Fibroblast of peridontal ligament (primary cell): ENCODE data around the gene ARL14EPL.

Experiments
- DNase-seq: peaks from one replicate; pipeline ENCODE4 v3.0.0-alpha.2; 2010; ENCODE audit errors: extremely low read depth

ARL14EPL gene

GRCh38 chr5:116032094-116032517 lies at the start of gene ARL14EPL:
TSS of gene ARL14EPL (plus strand) at chr5:116032472. CDS start at chr5:116051466, 18,994 bp downstream.
- DNase-seq, result peak; percentile 83

DNA sequence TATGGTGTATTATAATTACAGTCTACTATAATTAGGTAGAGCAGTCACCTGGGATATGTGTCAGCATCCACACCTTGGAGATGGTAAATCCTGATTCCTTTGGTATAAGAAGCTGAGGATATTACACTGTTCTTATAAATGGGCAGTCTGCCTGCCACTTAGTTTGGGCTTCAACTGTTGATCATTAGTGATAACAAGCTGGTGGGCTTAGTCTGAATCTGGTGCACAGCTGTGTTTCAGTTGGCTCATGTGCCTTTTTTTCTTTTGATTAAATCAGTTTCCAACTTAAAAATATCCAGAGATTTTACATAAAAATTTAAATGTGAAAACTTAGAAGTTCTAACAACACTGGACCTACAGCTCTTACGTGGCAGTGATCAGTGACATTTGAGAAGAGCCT lies 48.8 kb upstream of the ARL14EPL start:
- DNase-seq, result no peak

DNA sequence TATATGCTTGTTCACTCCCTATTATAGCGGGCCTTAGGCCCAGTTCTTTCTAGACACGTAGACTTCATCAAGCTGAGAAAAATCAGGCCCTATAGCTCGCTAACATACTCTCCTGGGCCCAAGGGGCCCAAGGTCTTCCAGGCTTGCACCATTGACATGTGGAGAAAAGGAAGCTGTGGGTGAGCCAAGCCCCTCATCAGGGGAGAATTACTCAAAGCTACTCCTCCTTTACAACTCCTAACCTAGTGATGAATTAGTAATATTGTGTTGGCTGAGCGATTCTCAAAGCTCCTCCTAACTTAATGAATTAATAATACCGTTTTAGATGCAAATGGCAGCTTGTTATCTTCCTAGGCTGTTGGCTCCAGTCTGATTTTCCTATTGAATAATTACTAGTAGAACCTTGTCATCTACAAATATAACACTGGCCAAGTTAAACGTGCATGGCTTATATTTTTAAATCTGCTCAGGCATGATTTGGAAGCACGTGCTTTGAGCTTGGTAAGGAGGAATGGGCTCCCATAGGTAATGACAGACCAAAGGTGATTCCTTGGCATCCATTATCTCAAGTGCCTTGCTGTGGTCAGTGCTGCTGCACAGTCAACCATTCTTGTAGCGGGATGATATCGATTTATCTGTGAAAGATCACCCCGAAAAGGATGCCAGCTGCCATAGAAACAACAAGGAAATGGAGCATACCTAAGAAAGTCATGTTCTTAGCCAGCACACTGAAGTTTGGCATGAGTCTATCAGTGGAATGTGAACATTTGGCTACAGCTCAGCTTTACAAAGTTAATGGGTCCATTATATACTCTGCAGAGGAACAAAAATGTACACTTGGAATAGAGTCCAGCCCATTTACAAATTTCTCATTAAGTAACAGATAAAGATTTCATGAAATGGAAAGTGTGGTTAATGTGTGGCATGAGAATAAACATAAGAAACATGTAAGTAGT lies 46.2 kb upstream of the ARL14EPL start:
- DNase-seq, result peak; percentile 77

DNA sequence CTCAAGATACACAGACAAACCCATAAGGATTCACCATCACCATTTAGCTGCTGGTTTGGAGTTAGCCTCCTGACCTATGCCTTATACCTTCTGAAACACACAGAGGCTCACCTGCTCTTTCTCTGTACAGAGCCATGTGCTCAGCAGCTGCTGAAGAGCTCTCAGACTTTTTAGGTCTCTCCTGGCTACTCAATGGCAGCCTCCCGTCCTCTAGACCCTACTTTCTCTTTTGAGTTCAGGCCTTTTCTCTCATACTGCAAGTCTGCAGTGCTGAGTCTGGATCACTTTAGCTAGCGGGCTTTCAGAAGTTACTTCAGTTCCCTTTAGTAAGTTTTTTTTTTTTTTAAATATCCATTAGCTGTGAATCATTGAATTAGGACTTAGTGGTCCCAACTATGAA lies 44.3 kb upstream of the ARL14EPL start:
- DNase-seq, result peak; percentile 24

GRCh38 chr5:115992848-115993350 lies 39.4 kb upstream of the ARL14EPL start:
- DNase-seq, result no peak

DNA sequence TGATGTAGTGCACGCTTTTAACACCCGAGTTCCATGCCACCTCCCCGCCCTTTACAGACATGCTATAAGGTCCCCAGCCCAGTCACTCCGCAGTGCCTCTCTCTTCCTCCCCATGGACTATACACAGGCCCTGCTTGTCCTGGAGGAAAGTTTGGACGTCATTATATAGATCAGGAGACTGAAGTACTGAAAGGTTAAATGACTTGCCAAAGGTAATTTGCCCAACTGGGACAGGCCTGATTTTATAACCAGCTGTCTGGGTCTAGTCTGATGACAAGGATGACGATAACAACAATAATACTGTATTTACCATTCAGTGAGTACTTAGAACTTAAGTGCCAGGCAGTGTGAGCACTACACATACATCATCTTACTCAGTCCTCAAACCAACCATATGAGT lies 36.9 kb upstream of the ARL14EPL start:
- no peak for DNase-seq

DNA sequence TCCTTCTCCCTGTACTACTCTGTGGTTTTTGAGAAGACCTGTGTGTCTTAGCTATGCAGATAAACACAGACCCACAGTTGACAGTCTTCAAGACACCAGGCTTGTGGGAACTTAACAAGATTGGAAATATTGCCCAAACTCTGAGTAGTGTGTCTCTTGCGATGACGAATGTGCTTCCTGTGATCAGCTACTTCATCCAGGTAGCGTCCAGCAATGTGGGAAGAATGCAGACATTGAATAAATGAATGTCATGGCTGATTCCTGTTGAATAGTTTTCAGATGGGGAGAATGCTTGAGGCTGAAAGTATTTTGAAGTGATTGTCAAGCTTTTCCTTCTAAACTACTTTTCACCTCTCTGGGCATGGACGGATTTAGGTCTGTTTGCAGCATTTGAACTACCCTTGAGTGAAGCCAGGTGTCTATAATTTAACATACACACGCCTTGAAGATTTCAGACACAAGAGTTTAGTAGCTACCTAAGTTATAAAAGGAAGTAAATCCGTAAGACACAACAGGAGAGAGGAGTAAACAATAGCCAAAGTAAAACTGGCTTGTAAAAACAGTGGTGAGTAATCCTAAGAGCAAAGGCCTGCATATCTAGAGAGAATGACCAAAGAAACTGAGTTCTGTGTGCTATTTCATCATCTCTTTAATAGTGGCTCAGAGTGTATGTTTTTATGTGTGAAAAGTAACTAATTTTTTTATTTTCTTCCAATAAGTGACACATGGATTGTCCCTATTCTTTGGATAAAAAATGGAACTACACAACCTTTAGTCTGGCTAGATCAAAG lies 30.0 kb upstream of the ARL14EPL start:
- peak; percentile 30 for DNase-seq

DNA sequence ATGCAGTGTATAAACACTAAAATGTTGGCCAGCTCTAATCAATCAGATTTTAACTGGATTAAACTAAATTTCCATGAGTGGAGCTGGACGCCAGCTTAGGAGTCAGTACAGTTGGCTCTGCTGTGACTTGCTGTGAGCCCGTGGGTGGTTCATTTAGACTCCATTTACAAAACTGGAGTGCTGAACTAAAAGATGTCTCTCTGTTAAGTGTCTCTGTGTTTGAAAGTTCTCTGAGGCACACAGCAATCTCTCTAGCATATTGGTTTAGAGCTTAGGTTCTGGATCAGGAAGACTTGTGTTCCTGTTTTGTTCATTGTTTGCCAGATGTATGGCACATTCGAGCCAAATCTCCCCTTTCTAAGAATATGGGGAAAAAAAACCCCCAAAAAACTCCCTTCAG lies 28.0 kb upstream of the ARL14EPL start:
- no peak for DNase-seq

- peak; percentile 20 for DNase-seq
These were observed 22.5 kb upstream of the ARL14EPL start for GRCh38 chr5:116009806-116010205.

GRCh38 chr5:116011046-116011445 lies 21.2 kb upstream of the ARL14EPL start:
- DNase-seq, result peak; percentile 29

- DNase-seq, result no peak
These were observed 19.0 kb upstream of the ARL14EPL start for GRCh38 chr5:116013207-116013785.

DNA sequence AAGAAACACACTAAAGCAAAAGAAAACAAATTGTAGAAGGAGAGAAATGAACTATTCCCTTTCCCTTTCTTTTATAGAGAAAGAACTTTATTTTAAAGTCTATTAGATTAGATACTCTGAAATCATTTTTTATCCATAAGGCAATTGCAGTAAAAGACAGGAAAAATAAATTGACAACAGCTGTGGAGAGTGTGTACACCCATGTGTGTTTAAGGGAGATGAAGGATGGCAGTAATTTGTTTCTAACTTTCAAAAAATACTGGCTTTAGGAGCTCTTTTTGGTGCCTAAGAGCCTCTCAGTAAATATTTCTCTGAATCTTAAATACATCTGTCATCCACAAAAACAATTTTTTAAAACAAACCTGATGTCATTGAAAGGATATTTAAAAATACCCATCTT lies 18.3 kb upstream of the ARL14EPL start:
- DNase-seq, result peak; percentile 56

DNA sequence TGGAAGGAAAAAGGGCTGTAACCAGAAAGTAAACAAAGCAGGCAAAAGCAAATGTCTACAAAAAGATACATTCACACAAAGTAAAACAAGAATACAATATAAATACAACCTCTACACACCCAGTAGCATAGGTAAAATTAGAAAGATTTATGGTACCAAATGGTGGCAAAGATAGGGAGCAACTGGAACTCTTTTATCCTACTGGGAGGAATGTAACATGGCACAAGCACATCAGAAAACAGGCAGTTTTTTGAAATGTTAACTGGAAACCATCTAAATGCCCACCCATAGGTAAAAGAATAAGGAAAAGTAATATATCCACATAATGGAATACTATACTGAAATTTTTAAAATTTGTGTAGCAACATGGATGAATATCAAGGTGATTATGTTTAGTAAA lies 8.7 kb upstream of the ARL14EPL start:
- no peak for DNase-seq

- no peak for DNase-seq
These were observed 6.4 kb upstream of the ARL14EPL start for GRCh38 chr5:116025866-116026265.

DNA sequence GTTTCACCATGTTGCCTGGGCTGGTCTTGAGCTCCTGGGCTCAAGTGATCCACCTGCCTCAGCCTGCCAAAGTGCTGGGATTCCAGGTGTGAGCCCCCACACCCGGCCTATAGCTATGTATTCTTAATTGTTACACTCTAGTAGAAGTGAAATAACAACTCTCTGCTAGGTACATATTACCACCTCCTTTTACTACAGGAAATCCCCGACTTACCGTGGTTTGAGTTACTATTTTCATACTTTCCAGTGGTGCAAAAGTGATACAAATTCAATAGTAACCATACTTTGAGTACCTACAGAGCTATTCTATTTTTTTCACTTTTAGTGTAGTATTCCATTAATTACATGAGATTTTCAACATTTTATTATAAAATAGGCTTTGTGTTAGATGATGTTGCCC lies 719 bp downstream of the ARL14EPL start:
- no peak for DNase-seq

GRCh38 chr5:116035123-116035522 lies 2.9 kb downstream of the ARL14EPL start:
- no peak for DNase-seq

- DNase-seq, result peak; percentile 26
These were observed 5.1 kb downstream of the ARL14EPL start for GRCh38 chr5:116037236-116037822.

- no peak for DNase-seq
These were observed 6.5 kb downstream of the ARL14EPL start for GRCh38 chr5:116038817-116039216.

DNA sequence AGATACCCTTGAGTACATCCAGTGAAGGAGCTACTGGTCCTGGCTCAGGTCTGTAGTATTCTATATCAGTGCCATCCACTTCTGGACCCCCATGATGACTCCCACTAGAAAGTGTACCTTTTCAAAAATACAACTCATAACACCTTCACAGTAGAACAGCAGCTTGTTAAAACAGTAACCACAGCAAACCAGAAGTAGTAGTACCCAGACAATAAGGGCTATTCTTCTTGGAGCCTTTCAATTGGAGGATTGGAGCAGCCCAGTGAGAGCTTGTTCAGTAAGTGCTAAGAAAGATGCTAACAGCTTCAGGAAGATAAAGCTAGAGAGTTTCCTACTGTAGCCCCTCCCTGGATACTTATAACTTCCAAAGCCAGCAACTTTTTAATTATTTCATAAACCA lies 10.1 kb downstream of the ARL14EPL start:
- no peak for DNase-seq

DNA sequence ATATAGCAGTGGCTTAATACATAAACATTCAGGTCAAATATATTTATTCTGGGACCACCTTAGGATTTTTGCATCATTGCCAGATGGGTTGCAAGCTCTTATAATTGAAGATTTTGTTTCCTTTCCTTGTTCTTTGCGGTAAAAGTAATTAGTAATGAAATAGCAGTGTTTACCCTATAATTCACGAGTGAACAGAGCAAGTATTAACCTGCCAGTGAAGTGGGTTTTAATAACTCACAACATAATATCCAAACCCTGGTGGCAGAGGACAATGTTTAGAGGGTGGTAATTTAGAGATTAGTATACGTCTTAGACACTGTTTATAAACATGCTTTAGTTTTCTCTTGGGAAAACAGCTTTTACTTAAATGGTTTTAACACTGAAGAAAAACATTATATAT lies 11.8 kb downstream of the ARL14EPL start:
- DNase-seq, result no peak

GRCh38 chr5:116045821-116046220 lies 13.5 kb downstream of the ARL14EPL start:
- no peak for DNase-seq

DNA sequence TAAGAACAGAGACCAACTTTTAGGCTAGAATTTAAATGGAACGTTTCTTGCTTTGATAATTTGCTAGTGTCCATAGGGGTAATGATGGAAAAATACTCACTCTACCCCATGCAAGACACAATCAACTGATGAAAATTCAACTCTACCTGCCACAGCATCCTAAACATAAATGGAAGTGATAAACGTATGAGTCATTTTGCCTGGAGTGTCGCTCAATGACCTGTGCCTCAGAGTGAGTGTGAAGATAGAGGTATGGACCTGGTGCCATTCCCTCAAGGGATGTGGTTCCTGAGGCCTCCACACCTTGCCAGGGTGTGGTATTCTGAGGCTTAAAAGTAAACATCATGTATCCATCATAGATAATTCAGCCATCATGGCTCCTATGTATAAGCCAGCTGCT lies 14.0 kb downstream of the ARL14EPL start:
- DNase-seq, result no peak
